GM23248 (cell line): Measurements from ENCODE around the gene TRAPPC3. TPM values are rescaled to one million over a fixed set of nuclear protein-coding genes. Genes with fewer than 3 reads are reported as not detected.

Experiments used
- DNase-seq: peaks from one replicate; pipeline ENCODE4 v3.0.0-alpha.2; 2015
- H2AFZ ChIP-seq: fragments of 200-600 bp; sonication (generic); 2 replicates; pipeline ENCODE4 v1.6.1; 2016; ENCODE audit warnings: antibody characterized with exemption
- H3F3A ChIP-seq: fragments of 200-600 bp; sonication (generic); 2 replicates; pipeline ENCODE4 v1.6.1; 2016; ENCODE audit warnings: mild to moderate bottlenecking, antibody characterized with exemption, mixed run types; ENCODE audit not compliant: insufficient read depth
- H3K27ac ChIP-seq: fragments of 200-600 bp; sonication (generic); 2 replicates; pipeline ENCODE4 v1.5.1; 2016; ENCODE audit warnings: mild to moderate bottlenecking
- H3K27me3 ChIP-seq: fragments of 200-600 bp; sonication (generic); replicated peaks from 2 replicates; pipeline ENCODE4 v1.6.1; 2016; ENCODE audit warnings: mild to moderate bottlenecking; ENCODE audit not compliant: insufficient read depth
- H3K36me3 ChIP-seq: fragments of 200-600 bp; sonication (generic); 2 replicates; pipeline ENCODE4 v1.6.1; 2016; ENCODE audit warnings: low read depth, mild to moderate bottlenecking
- H3K4me1 ChIP-seq: fragments of 200-600 bp; sonication (generic); 2 replicates; pipeline ENCODE4 v1.6.1; 2016; ENCODE audit warnings: mild to moderate bottlenecking; ENCODE audit not compliant: insufficient read depth
- H3K4me2 ChIP-seq: fragments of 200-600 bp; sonication (generic); one replicate; pipeline ENCODE4 v1.6.1; 2016; ENCODE audit warnings: mild to moderate bottlenecking; ENCODE audit not compliant: unreplicated experiment
- H3K4me3 ChIP-seq: fragments of 200-600 bp; sonication (generic); 2 replicates; pipeline ENCODE4 v1.5.1; 2016; ENCODE audit warnings: mild to moderate bottlenecking
- H3K79me2 ChIP-seq: fragments of 200-600 bp; sonication (generic); 2 replicates; pipeline ENCODE4 v1.6.1; 2016; ENCODE audit warnings: mild to moderate bottlenecking; ENCODE audit not compliant: insufficient read depth
- H3K9ac ChIP-seq: fragments of 200-600 bp; sonication (generic); 2 replicates; pipeline ENCODE4 v1.6.1; 2016; ENCODE audit warnings: mild to moderate bottlenecking
- H3K9me2 ChIP-seq: fragments of 200-600 bp; sonication (generic); 2 replicates; pipeline ENCODE4 v1.6.1; 2016; ENCODE audit warnings: mixed run types, mild to moderate bottlenecking, moderate library complexity; ENCODE audit not compliant: insufficient read depth
- H3K9me3 ChIP-seq: fragments of 200-600 bp; sonication (generic); one replicate; pipeline ENCODE4 v1.6.1; 2017; ENCODE audit warnings: low read depth
- H4K20me1 ChIP-seq: fragments of 200-600 bp; sonication (generic); 2 replicates; pipeline ENCODE4 v1.6.0; 2016; ENCODE audit not compliant: insufficient read depth
- EZH2 ChIP-seq: fragments of 200-600 bp; sonication (generic); IDR thresholded peaks from 2 replicates; pipeline ENCODE4 v1.6.1; 2018; ENCODE audit warnings: antibody characterized with exemption, mild to moderate bottlenecking; ENCODE audit not compliant: insufficient read depth, poor library complexity, severe bottlenecking
- EZH2phosphoT487 ChIP-seq: fragments of 200-600 bp; sonication (generic); IDR thresholded peaks from 2 replicates; pipeline ENCODE4 v1.6.1; 2018; ENCODE audit warnings: antibody characterized with exemption, moderate library complexity, mild to moderate bottlenecking, low read depth; ENCODE audit not compliant: insufficient read depth
- WGBS, 2 experiments: methylation state at CpG; one replicate each; pipeline ENCODE4 v1.1.6; 2015 to 2017; ENCODE audit warnings: low lambda C conversion rate in 2 of 2, low coverage in 1 of 2; ENCODE audit errors: missing lambda C conversion rate in 2 of 2; 5-methylcytosine and 5-hydroxymethylcytosine counted together
- in situ Hi-C: fragments of 300-500 bp; cut with MboI; formaldehyde crosslinking; loops from 2 replicates; pipeline ENCODE4 v1.15.0; 2020
- polyA plus RNA-seq: library from polyadenylated mRNA; unstranded; fragments of >200 nt; fragmentation: Nextera tagmentation; extraction: Ambion mirVana; gene quantifications from 2 replicates; pipeline ENCODE4 v1.2.1, GENCODE V29; 2016
- total RNA-seq: library from RNA; depleted of rRNA; stranded (reverse); fragments of >200 nt; shearing (Covaris generic); gene quantifications from 2 replicates; pipeline ENCODE4 v1.2.3, GENCODE V29; 2014

The TRAPPC3 gene
- total and polyA plus RNA-seq, 2 experiments from 2014 or later: 112 to 134 TPM

GRCh38 chr1:36115931-36116330 lies 33.4 kb downstream of the TRAPPC3 start:
- Histone ChIP-seq H3K36me3 (no peaks in the 10 kb centered on the region), H3K27me3 (no peaks in the 10 kb centered on the region), H3K79me2 (no peaks in the 10 kb centered on the region), H3K9ac (peak overlapping the region; percentile 78), H3F3A (peaks cover 19% of the 10 kb centered on the region), H3K4me2 (peak overlapping the region; percentile 57), H2AFZ (peak overlapping the region; percentile 19; the same call in 1 of the 2 replicates), H3K4me3 (0 out of 2 replicates have a peak overlapping the region, but pooled peaks have one; percentile 13), H3K4me1 (peaks cover 21% of the 10 kb centered on the region), H3K27ac (peak overlapping the region; percentile 93), H3K9me2 (no peaks in the 10 kb centered on the region), H3K9me3 (no peaks in the 10 kb centered on the region), H4K20me1 (no peaks in the 10 kb centered on the region)
- TF ChIP-seq EZH2 (no peak), EZH2phosphoT487 (no peak)
- peak; percentile 84 for DNase-seq
- in situ Hi-C loops: no loop called here
- 41 to 43% methylated on average over 5 of the region's 5 CpGs for WGBS, 2 experiments

- Histone ChIP-seq H3K9me2 (no peaks in the 10 kb centered on the region), H2AFZ (peak overlapping the region; percentile 50), H4K20me1 (no peaks in the 10 kb centered on the region), H3F3A (peaks cover 19% of the 10 kb centered on the region), H3K27ac (peak overlapping the region; percentile 93), H3K4me1 (peaks cover 21% of the 10 kb centered on the region), H3K27me3 (no peaks in the 10 kb centered on the region), H3K4me2 (peak overlapping the region; percentile 57), H3K9ac (peak overlapping the region; percentile 78), H3K79me2 (no peaks in the 10 kb centered on the region), H3K4me3 (peak overlapping the region; percentile 13), H3K9me3 (no peaks in the 10 kb centered on the region), H3K36me3 (no peaks in the 10 kb centered on the region)
- DNase-seq: peak; percentile 92
- in situ Hi-C loops: no loop called here
- no peak for TF ChIP-seq EZH2phosphoT487
- TF ChIP-seq EZH2: no peak
- 1 to 2% methylated on average over 15 to 18 of the region's 18 CpGs for WGBS, 2 experiments
These were observed 34.1 kb downstream of the TRAPPC3 start for GRCh38 chr1:36115200-36115669.

GRCh38 chr1:36114371-36114770 lies 34.9 kb downstream of the TRAPPC3 start:
- Histone ChIP-seq H3F3A (peaks cover 22% of the 10 kb centered on the region), H3K79me2 (no peaks in the 10 kb centered on the region), H3K4me1 (peaks cover 25% of the 10 kb centered on the region), H2AFZ (peak overlapping the region; percentile 50; the same call in 1 of the 2 replicates), H3K9ac (peak overlapping the region; percentile 78), H3K27me3 (no peaks in the 10 kb centered on the region), H3K4me2 (peak overlapping the region; percentile 57), H3K36me3 (no peaks in the 10 kb centered on the region), H4K20me1 (no peaks in the 10 kb centered on the region), H3K27ac (peak overlapping the region; percentile 93; the same call in 1 of the 2 replicates), H3K4me3 (no peak overlapping the region; the same call in 1 of the 2 replicates), H3K9me2 (no peaks in the 10 kb centered on the region), H3K9me3 (no peaks in the 10 kb centered on the region)
- 73 to 77% methylated on average over 5 of the region's 5 CpGs for WGBS, 2 experiments
- in situ Hi-C loops: no loop called here
- no peak for DNase-seq
- TF ChIP-seq EZH2phosphoT487: no peak
- no peak for TF ChIP-seq EZH2

- Histone ChIP-seq H3K4me2 (no peak overlapping the region), H3K79me2 (no peaks in the 10 kb centered on the region), H3K36me3 (no peaks in the 10 kb centered on the region), H3K9me2 (no peaks in the 10 kb centered on the region), H2AFZ (no peak overlapping the region), H3K4me1 (peaks cover 34% of the 10 kb centered on the region), H3K4me3 (no peak overlapping the region), H3K27ac (no peak overlapping the region), H3K9ac (no peak overlapping the region), H3F3A (peaks cover 22% of the 10 kb centered on the region), H3K9me3 (no peaks in the 10 kb centered on the region), H4K20me1 (no peaks in the 10 kb centered on the region), H3K27me3 (no peaks in the 10 kb centered on the region)
- 90 to 94% methylated on average over 9 of the region's 9 CpGs for WGBS, 2 experiments
- in situ Hi-C loops: no loop called here
- no peak for DNase-seq
- TF ChIP-seq EZH2phosphoT487 (no peak), EZH2 (no peak)
These were observed 36.5 kb downstream of the TRAPPC3 start for GRCh38 chr1:36112823-36113222.

- no peak overlapping the region for H3K4me2 ChIP-seq
- no peak overlapping the region for H3K9ac ChIP-seq
- H3F3A ChIP-seq: peaks cover 8% of the 10 kb centered on the region
- 17 to 29% methylated on average over 3 to 4 of the region's 4 CpGs for WGBS, 2 experiments
- no peaks in the 10 kb centered on the region for H3K79me2 ChIP-seq
- no peak overlapping the region for H3K27ac ChIP-seq
- H3K9me3 ChIP-seq: no peaks in the 10 kb centered on the region
- no peaks in the 10 kb centered on the region for H3K9me2 ChIP-seq
- no peak overlapping the region; the same call in 1 of the 2 replicates for H2AFZ ChIP-seq
- no peaks in the 10 kb centered on the region for H4K20me1 ChIP-seq
- in situ Hi-C loops: no loop called here
- no peak for DNase-seq
- no peak for TF ChIP-seq EZH2
- no peak for TF ChIP-seq EZH2phosphoT487
- no peaks in the 10 kb centered on the region for H3K36me3 ChIP-seq
- H3K4me1 ChIP-seq: peaks cover 27% of the 10 kb centered on the region
- no peaks in the 10 kb centered on the region for H3K27me3 ChIP-seq
- H3K4me3 ChIP-seq: no peak overlapping the region
These were observed 38.1 kb downstream of the TRAPPC3 start for GRCh38 chr1:36111151-36111550.
